T-helper 1 cell treated with Interleukin-12 subunit alpha and Interleukin-12 subunit beta and Interleukin-4 antibody, amounts not matched to agents 30 μg/mL and 1 μg/mL, for 36 hours (primary cell): ENCODE data around the gene COBLL1.

Experiments used
- H3K27ac Mint-ChIP-seq: one replicate; pipeline ENCODE4 v1.8.0; 2021; ENCODE audit warnings: mild to moderate bottlenecking, mixed read lengths
- H3K27me3 Mint-ChIP-seq: one replicate; pipeline ENCODE4 v1.8.0; 2021; ENCODE audit warnings: low read depth, mixed read lengths
- H3K36me3 Mint-ChIP-seq: one replicate; pipeline ENCODE4 v1.8.0; 2021; ENCODE audit warnings: low read depth, mixed read lengths
- H3K4me1 Mint-ChIP-seq: one replicate; pipeline ENCODE4 v1.8.0; 2021; ENCODE audit warnings: low read depth, mixed read lengths
- H3K4me3 Mint-ChIP-seq: one replicate; pipeline ENCODE4 v1.8.0; 2021; ENCODE audit warnings: mild to moderate bottlenecking, moderate library complexity, mixed read lengths
- H3K9me3 Mint-ChIP-seq: one replicate; pipeline ENCODE4 v1.8.0; 2021; ENCODE audit warnings: mixed read lengths

Gene COBLL1

DNA sequence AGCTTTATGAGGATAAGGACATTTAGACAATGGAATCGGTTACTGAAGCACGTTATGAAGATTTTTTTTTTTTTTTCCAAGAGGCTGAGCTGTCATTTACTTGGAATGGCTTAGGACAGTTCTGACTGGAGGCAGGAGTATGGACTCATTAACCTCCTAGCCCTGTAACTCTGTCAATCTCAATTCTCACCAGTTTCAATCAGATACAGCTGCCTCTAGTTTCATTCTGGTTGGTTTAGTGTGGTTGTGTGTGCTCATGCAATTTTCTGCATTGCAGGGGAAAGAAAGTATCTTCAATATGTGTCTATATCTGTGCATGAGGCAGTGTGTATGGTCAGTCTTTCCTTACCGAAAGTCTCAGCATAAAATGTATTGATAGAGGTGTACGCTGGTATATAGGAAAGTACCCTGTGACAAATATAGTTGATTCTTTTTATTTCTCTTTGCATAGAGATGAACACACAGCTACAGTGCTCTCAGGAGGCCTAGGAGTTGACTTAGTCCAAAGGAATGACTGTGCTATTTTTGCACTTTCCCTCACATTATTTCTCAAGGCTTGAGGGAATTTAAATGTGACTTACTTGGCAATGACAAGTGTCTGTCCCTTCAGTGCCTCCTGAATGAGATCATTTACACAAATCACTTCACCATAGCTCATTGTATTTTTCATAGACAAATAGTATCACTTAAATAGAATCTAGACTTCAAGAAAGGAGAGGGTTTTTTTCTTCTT is 169.8 kb downstream of the COBLL1 start:
- Mint-ChIP-seq H3K4me1 (no peaks in the 10 kb centered on the region), H3K4me3 (no peak overlapping the region), H3K27ac (no peak overlapping the region), H3K36me3 (no peaks in the 10 kb centered on the region), H3K9me3 (no peaks in the 10 kb centered on the region), H3K27me3 (no peaks in the 10 kb centered on the region)

DNA sequence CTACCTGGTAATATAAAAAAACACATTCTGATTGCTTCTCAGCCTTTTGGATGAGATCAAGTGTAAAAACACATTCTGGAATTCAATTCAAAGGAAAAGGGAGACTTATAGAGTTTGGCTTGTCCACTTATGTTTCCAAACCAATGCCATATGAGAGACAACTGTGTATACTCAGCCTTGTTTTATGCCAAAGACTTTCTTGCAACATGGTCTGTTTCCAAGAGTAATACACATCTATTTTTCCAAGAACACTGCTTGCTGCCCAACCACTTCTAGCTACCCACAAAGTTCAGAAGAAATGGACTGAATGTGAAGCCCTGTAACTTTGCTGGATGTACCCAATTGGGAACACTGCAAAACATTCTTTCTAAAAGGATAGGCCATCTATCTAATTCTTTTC is 172.3 kb downstream of the COBLL1 start:
- no peaks in the 10 kb centered on the region for H3K9me3 Mint-ChIP-seq

DNA sequence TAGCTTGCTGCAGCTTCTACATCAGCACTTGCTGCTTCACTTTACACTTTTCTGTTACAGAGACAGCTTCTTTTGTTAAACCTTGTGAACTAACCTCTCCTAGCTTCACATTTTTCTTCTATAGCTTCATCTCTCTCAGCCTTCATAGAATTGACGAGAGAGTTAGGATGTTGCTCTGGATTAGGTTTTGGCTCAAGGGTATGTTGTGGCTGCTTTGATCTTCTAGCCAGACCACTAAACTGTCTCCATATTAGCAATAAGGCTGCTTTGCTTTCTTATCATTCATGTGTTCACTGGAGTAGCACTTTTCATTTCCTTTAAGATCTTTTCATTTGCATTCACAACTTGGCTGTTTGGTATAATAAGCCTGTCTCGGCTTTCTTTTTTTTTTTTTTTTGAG is 174.1 kb downstream of the COBLL1 start:
- no peak overlapping the region for H3K4me3 Mint-ChIP-seq

More for the DNA sequence above, 172.3 kb downstream of the COBLL1 start:
- Mint-ChIP-seq H3K4me1 (no peaks in the 10 kb centered on the region), H3K36me3 (no peaks in the 10 kb centered on the region), H3K27ac (no peak overlapping the region), H3K4me3 (no peak overlapping the region), H3K27me3 (no peaks in the 10 kb centered on the region)

DNA sequence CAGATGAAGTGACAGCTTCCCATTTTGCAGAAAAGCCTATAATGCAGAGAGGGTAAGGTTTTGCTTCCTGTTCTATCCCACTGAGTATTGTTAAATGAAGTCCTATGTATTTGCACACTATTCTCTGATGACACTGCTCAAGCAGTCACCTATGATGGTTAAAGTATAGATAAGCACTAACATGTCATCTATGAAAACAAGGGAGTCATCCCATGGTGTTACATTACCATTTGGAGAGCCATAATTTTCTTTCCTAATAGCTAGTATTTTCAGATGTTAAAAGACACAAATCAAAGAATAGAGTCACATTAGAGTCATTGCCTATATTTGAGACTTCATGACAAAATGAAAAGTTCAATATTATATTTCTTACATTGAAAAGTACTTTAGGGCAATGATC is 177.6 kb downstream of the COBLL1 start:
- no peak overlapping the region for H3K27ac Mint-ChIP-seq
- peaks cover 5% of the 10 kb centered on the region for H3K27me3 Mint-ChIP-seq
- no peaks in the 10 kb centered on the region for H3K9me3 Mint-ChIP-seq
- H3K36me3 Mint-ChIP-seq, result no peaks in the 10 kb centered on the region
- no peak overlapping the region for H3K4me3 Mint-ChIP-seq
- no peaks in the 10 kb centered on the region for H3K4me1 Mint-ChIP-seq

More for the DNA sequence above, 174.1 kb downstream of the COBLL1 start:
- H3K9me3 Mint-ChIP-seq, result no peaks in the 10 kb centered on the region
- H3K27ac Mint-ChIP-seq, result no peak overlapping the region
- H3K27me3 Mint-ChIP-seq, result peaks cover 3% of the 10 kb centered on the region
- no peaks in the 10 kb centered on the region for H3K36me3 Mint-ChIP-seq
- no peaks in the 10 kb centered on the region for H3K4me1 Mint-ChIP-seq

DNA sequence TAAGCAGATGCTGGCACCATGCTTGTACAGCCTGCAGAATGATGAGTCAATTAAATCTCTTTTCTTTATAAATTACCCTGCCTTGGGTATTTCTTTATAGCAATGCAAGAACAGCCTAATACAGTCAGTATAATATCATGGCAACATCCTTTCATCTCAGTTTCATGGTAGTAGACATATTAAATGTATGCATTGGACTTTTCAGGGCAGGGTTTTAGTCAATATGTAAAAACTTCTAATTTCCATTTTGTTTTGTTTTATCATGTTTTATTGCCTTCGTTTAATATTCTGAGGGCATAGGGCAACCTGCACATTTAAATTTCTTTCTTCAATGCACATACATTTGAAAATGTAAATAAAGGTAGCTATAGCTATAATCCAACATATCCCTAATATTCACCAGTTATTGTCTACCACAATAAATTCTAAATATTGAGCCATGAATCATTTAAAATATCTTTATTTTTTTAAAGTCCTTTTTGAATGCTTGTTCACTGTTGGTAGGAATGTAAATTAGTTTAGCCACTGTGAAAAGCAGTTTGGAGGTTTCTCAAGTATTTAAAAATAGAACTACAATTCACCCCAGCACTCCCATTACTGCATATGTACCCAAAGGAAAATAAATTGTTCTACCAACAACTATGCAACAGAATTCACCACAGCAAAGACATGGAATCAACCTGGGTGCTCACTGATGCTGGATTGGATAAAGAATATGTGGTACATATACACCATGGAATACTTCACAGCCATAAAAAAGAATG is 178.6 kb downstream of the COBLL1 start:
- no peaks in the 10 kb centered on the region for H3K36me3 Mint-ChIP-seq

DNA sequence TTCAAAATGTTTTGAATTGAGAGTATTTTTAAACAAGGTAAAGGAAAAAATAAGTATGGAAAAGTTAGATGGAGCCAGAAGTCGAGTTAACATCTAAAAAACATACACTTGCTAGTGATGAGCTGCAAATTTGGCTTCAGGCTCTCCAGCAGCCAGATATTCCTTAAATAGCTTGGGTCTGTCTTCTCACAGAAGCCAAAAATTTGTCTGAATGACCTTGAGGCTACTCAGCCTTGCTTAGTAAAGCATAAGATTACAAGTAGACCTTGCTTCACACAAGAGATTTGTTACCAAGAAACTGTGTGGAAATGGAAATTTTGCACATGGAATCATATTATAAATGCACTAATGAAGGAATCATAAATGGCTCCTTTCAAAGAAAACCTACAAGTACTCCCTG is 179.6 kb downstream of the COBLL1 start:
- Mint-ChIP-seq H3K27ac (no peak overlapping the region), H3K36me3 (no peaks in the 10 kb centered on the region), H3K4me3 (no peak overlapping the region), H3K9me3 (no peaks in the 10 kb centered on the region), H3K4me1 (no peaks in the 10 kb centered on the region), H3K27me3 (peaks cover 5% of the 10 kb centered on the region)

More for the DNA sequence above, 178.6 kb downstream of the COBLL1 start:
- H3K27ac Mint-ChIP-seq, result no peak overlapping the region
- no peaks in the 10 kb centered on the region for H3K9me3 Mint-ChIP-seq
- no peak overlapping the region for H3K4me3 Mint-ChIP-seq
- no peaks in the 10 kb centered on the region for H3K4me1 Mint-ChIP-seq
- peaks cover 5% of the 10 kb centered on the region for H3K27me3 Mint-ChIP-seq

DNA sequence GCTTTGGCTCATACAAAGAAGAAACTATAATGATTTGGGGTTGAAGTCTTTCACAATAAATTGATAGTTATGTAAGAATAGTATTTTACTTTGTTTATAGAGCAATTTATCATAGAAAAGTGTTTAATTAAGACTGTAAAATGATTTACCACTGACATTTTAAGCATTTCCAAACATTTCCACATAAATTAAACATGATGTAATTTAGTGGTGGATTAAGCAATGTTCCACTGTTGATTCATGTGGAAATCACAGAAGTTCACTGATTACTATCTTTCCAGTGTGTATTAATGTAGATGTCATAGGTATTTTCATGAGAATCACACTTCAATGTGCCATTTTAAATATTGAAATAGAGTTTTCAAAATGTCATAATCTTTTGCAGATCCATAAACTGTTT is 180.3 kb downstream of the COBLL1 start:
- Mint-ChIP-seq H3K27ac (no peak overlapping the region), H3K4me1 (no peaks in the 10 kb centered on the region)

DNA sequence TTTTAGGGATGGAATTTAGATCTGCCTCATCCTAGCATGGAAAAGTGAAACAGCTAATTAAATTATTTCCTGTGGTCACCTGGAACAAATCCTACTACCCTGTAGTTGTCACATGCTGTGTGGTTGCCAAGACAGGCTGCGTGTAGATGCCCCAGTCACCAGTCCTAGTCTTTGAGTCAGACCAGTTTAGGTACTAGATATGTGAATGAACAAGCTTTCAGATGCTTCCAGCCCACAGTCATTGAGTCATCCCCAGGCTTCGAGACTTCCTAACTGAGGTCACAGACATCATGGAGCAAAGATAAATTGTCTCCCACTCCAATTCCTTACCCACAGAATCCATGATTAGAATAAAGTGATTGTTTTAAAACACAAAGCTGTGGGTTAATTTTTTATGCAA is 184.5 kb downstream of the COBLL1 start:
- no peaks in the 10 kb centered on the region for H3K27me3 Mint-ChIP-seq
- no peak overlapping the region for H3K27ac Mint-ChIP-seq
- H3K36me3 Mint-ChIP-seq, result no peaks in the 10 kb centered on the region
- H3K9me3 Mint-ChIP-seq, result no peaks in the 10 kb centered on the region
- H3K4me1 Mint-ChIP-seq, result no peaks in the 10 kb centered on the region
- H3K4me3 Mint-ChIP-seq, result no peak overlapping the region

More for the DNA sequence above, 180.3 kb downstream of the COBLL1 start:
- H3K36me3 Mint-ChIP-seq, result no peaks in the 10 kb centered on the region
- no peak overlapping the region for H3K4me3 Mint-ChIP-seq
- H3K27me3 Mint-ChIP-seq, result peaks cover 5% of the 10 kb centered on the region
- no peaks in the 10 kb centered on the region for H3K9me3 Mint-ChIP-seq

DNA sequence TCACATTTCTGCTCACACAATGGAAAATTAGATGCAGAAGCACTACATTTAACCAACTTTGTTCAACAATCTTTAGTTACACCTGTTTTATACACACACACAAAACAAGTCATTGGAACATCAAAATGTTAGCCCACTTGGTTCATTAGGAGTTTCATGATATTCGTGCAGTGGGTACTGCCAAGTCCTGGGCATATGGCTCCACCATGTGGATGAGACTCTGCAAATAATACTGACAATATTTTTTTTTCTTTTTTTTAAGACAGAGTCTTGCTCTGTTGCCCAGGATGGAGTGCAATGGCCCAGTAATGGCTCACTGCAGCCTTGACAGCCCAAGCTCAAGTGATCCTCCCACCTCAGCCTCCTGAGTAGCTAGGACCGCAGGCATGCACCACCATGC is 185.9 kb downstream of the COBLL1 start:
- H3K27me3 Mint-ChIP-seq, result no peaks in the 10 kb centered on the region
- H3K27ac Mint-ChIP-seq, result no peak overlapping the region
- H3K36me3 Mint-ChIP-seq, result no peaks in the 10 kb centered on the region
- H3K4me1 Mint-ChIP-seq, result no peaks in the 10 kb centered on the region
- no peaks in the 10 kb centered on the region for H3K9me3 Mint-ChIP-seq
- H3K4me3 Mint-ChIP-seq, result no peak overlapping the region

DNA sequence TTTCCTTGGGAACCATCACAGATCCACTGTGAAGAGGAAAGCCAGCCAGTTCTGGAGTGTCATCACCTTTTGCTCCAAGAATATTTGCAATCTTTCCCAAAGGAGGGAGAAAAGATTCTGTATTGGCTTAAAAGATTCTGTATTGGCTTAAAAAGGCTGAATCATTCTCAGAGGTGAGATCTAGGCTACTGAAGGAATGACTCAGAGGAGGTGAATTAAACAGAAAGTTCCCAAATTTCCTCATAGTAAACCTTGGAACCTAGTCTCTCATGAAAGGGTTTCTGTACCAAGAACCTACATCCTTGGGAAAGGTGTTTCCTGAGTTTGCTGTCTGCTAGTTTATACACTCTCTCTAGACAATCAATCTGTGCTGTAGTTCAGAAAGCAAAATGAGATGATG is 186.3 kb downstream of the COBLL1 start:
- no peak overlapping the region for H3K4me3 Mint-ChIP-seq
- no peaks in the 10 kb centered on the region for H3K36me3 Mint-ChIP-seq
- H3K27ac Mint-ChIP-seq, result no peak overlapping the region
- no peaks in the 10 kb centered on the region for H3K4me1 Mint-ChIP-seq
- no peaks in the 10 kb centered on the region for H3K27me3 Mint-ChIP-seq
- no peaks in the 10 kb centered on the region for H3K9me3 Mint-ChIP-seq

DNA sequence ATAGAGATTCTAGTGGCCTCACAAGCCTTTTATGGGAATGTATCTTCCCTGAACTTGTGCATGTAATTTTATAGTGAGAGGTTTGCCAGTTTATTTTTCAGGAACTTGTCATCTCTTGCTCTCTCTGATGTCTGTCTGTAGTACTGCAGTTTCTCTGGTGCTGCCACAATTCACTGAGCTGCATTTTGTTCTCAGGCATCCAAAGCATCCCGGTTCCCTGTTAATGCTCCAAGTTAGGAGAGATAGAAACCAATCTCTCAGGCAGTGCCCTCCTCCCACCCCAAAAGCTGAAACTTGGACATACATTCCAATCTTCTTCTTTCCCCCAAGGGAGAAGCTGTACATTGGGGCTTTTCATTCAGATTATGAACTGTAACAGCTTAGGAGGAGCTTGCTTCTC is 190.3 kb downstream of the COBLL1 start:
- Mint-ChIP-seq H3K4me1 (no peaks in the 10 kb centered on the region), H3K27me3 (no peaks in the 10 kb centered on the region), H3K36me3 (no peaks in the 10 kb centered on the region), H3K27ac (no peak overlapping the region), H3K4me3 (no peak overlapping the region), H3K9me3 (no peaks in the 10 kb centered on the region)

DNA sequence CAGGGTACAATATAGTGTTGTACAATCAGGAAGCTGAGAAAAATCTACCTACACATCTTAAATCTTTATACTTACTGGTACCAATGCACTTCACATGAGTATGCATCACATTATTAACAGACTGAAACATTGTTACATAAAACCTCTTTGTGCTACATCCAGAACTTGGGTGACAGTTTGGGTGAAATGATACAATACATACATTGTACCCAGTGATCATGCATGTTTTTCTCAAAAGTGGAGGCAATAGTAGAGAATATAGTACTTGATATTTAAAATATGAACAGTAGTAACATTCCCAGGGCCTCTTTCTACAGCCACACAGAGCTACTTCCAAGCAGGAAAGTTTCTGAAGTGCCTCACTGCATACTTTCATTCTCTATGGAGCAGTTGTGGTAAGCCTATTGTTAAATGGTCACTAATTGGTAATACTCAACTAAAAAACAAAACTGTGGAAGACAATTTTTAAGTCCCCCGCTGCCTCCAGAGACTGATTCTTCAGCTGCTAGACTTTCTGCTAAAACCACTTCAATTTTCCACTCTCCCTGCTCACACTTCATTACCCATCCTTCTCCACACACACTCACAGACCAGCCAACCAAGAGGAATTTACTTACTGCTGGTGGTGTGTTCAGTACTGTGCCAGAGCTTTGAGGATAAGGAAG is 197.5 kb downstream of the COBLL1 start:
- no peak overlapping the region for H3K4me3 Mint-ChIP-seq
- no peaks in the 10 kb centered on the region for H3K4me1 Mint-ChIP-seq
- H3K27ac Mint-ChIP-seq, result no peak overlapping the region
- H3K9me3 Mint-ChIP-seq, result no peaks in the 10 kb centered on the region
- no peaks in the 10 kb centered on the region for H3K36me3 Mint-ChIP-seq
- H3K27me3 Mint-ChIP-seq, result no peaks in the 10 kb centered on the region

DNA sequence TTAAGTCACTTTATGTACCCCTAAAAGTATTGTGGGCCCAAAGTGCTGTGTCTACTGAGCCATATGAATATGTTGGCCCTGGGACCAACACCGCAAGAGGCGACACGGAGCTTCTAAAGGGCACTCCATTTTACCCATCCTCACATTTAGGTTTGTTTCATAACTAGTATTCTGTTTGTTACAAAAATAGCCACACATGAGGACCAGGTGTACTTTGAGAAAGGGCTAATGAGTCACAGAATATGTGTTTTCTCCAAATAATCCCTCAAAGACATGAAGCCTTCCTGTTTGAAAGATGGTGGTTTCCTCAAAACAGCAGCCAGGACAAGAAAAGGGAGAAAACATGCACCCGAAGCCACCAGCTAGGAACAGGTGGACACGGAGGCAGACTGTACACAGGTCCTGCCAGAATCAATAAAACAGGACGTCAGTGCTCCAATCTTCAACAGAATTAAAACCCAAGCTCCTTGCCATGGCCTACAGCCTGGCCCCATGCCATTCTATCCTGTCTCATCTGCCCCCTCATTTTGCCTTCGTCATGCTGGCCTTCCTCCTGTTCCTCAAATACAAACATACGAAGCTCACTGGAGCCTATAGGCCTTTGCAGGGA is 198.6 kb downstream of the COBLL1 start:
- Mint-ChIP-seq H3K4me3 (no peak overlapping the region), H3K4me1 (no peaks in the 10 kb centered on the region), H3K36me3 (no peaks in the 10 kb centered on the region), H3K27ac (no peak overlapping the region), H3K9me3 (no peaks in the 10 kb centered on the region), H3K27me3 (no peaks in the 10 kb centered on the region)

DNA sequence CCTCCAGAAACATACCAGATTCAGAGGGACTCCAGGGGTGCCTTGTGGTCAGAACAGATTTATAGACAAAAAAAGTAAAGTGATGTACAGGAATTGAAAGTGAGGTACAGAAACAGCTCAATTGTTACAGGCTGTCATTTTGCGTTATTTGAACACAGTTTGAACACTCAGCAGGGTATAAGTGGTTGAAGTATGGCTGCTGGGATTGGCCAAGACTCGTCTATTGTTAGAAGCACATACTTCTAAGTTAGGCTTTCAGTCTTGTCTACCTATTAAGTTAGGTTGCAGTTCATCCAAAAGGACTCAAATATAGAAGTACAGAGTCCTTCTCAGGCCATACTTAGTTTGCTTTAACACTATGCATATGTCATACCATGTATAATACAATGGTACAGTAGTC is 199.4 kb downstream of the COBLL1 start:
- Mint-ChIP-seq H3K27me3 (no peaks in the 10 kb centered on the region), H3K4me3 (no peak overlapping the region), H3K4me1 (no peaks in the 10 kb centered on the region), H3K9me3 (no peaks in the 10 kb centered on the region), H3K36me3 (no peaks in the 10 kb centered on the region), H3K27ac (no peak overlapping the region)
